Keratinocyte (primary cell): ENCODE measurements around the gene GPR42.

Experiments
- CTCF ChIP-seq, 3 experiments: IDR thresholded peaks in 1 of 3; conservative IDR thresholded peaks in 1 of 3; optimal IDR thresholded peaks in 1 of 3; 2 replicates in 2 of 3; 3 replicates in 1 of 3; pipeline versions ENCODE3 to v1.5.1; 2011; ENCODE audit warnings: low read length in 3 of 3, mild to moderate bottlenecking in 3 of 3, moderate library complexity in 2 of 3, control low read depth in 1 of 3, inconsistent platforms in 1 of 3; ENCODE audit not compliant: insufficient read depth in 2 of 3; ENCODE audit errors: extremely low read depth in 1 of 3
- EZH2 ChIP-seq: IDR thresholded peaks from one replicate; pipeline ENCODE4 v1.6.1; 2012; ENCODE audit warnings: inconsistent platforms, mild to moderate bottlenecking, low read length, moderate library complexity

DNA sequence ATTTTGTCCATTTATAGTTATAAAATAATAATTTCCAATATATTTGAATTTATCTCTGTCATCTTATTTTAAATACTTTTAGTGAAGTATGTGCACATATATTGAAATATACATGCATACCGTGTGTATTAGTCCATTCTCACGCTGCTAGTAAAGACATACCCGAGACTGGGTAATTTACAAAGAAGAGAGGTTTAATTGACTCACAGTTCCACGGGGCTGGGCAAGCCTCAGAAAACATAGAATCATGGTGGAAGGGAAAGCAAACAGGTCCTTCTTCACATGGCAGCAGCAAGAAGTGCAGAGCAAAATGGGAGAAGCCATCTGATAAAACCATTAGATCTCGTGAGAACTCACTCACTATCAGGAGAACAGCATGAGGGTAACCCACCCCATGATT lies 39.6 kb downstream of the GPR42 start:
- TF ChIP-seq CTCF (optimal IDR thresholded peaks at IDR 0.05 in 1 of 3, IDR thresholded peaks at IDR 0.05 in 1 of 3, conservative IDR thresholded peaks at IDR 0.05 in 1 of 3; ENCODE audit: extremely low read depth in 1 of 3, insufficient read depth in 2 of 3, low read length in 3 of 3) (no peak), EZH2 (no peak)
